HepG2 (cell line): ENCODE data around the gene PSMD3. TPM values are rescaled to one million over a fixed set of nuclear protein-coding genes. Genes with fewer than 3 reads are reported as not detected.

Source experiments
- BRCA1 ChIP-seq: sonication (generic); formaldehyde crosslinking; IDR thresholded peaks from 2 replicates; pipeline ENCODE4 v1.4.0; 2020; ENCODE audit warnings: missing genetic modification reagents
- FOXP1 ChIP-seq, 2 experiments: fragments of 450-650 bp in 1 of 2; IDR thresholded peaks; 2 replicates each; pipeline ENCODE4 v1.6.1; 2017 to 2018; ENCODE audit warnings: antibody characterized with exemption in 1 of 2
- HDAC2 ChIP-seq: sonication (generic); formaldehyde crosslinking; IDR thresholded peaks from 2 replicates; pipeline ENCODE4 v1.4.0; 2020; ENCODE audit warnings: missing genetic modification reagents
- KLF9 ChIP-seq: IDR thresholded peaks from 2 replicates; pipeline ENCODE4 v1.6.1; 2016; ENCODE audit warnings: low read depth
- MIXL1 ChIP-seq: IDR thresholded peaks from 2 replicates; pipeline ENCODE4 v1.6.1; 2016
- NFE2L2 ChIP-seq: fragments of 150-350 bp; IDR thresholded peaks from 2 replicates; pipeline ENCODE4 v1.6.1; 2014; ENCODE audit warnings: low read length
- PHF8 ChIP-seq: sonication (generic); formaldehyde crosslinking; IDR thresholded peaks from 2 replicates; pipeline ENCODE4 v1.5.0; 2020; ENCODE audit warnings: missing genetic modification reagents
- RFX3 ChIP-seq: IDR thresholded peaks from 2 replicates; pipeline ENCODE4 v1.6.1; 2016; ENCODE audit warnings: missing biosample characterization, missing genetic modification reagents
- SAFB2 ChIP-seq: sonication (generic); formaldehyde crosslinking; IDR thresholded peaks from 2 replicates; pipeline ENCODE4 v1.5.1; 2020; ENCODE audit warnings: missing genetic modification reagents, low read depth, mild to moderate bottlenecking, borderline replicate concordance
- SNAI1 ChIP-seq: sonication (generic); formaldehyde crosslinking; IDR thresholded peaks from 2 replicates; pipeline ENCODE4 v1.5.0; 2020; ENCODE audit warnings: mild to moderate bottlenecking, missing genetic modification reagents, borderline replicate concordance
- SNAPC2 ChIP-seq: sonication (generic); formaldehyde crosslinking; IDR thresholded peaks from 2 replicates; pipeline ENCODE4 v1.8.1; 2022; ENCODE audit warnings: mild to moderate bottlenecking, missing genetic modification reagents
- XBP1 ChIP-seq: sonication (generic); formaldehyde crosslinking; IDR thresholded peaks from 2 replicates; pipeline ENCODE4 v1.5.0; 2020; ENCODE audit warnings: missing genetic modification reagents
- ZC3H13 ChIP-seq: sonication (generic); formaldehyde crosslinking; IDR thresholded peaks from 2 replicates; pipeline ENCODE4 v1.8.1; 2023; ENCODE audit warnings: mild to moderate bottlenecking, missing genetic modification reagents, moderate library complexity
- ZNF10 ChIP-seq: sonication (generic); formaldehyde crosslinking; IDR thresholded peaks from 2 replicates; pipeline ENCODE4 v1.4.0; 2020; ENCODE audit warnings: mild to moderate bottlenecking, low read depth, missing genetic modification reagents, borderline replicate concordance
- ZNF317 ChIP-seq: sonication (generic); formaldehyde crosslinking; IDR thresholded peaks from 2 replicates; pipeline ENCODE4 v1.5.0; 2020; ENCODE audit warnings: mild to moderate bottlenecking, missing genetic modification reagents
- ZNF382 ChIP-seq: sonication (generic); formaldehyde crosslinking; IDR thresholded peaks from 2 replicates; pipeline ENCODE4 v1.5.0; 2020; ENCODE audit warnings: missing genetic modification reagents, mild to moderate bottlenecking, borderline replicate concordance
- ZNF543 ChIP-seq: sonication (generic); formaldehyde crosslinking; IDR thresholded peaks from 2 replicates; pipeline ENCODE4 v1.4.0; 2020; ENCODE audit warnings: mild to moderate bottlenecking, missing genetic modification reagents
- ZNF546 ChIP-seq: sonication (generic); formaldehyde crosslinking; conservative IDR thresholded peaks from 2 replicates; pipeline ENCODE4 v1.8.1; 2023; ENCODE audit warnings: mild to moderate bottlenecking, missing genetic modification reagents
- ZNF629 ChIP-seq: sonication (generic); formaldehyde crosslinking; conservative IDR thresholded peaks from 2 replicates; pipeline ENCODE4 v1.5.0; 2020; ENCODE audit warnings: missing genetic modification reagents
- ZNF766 ChIP-seq: sonication (generic); formaldehyde crosslinking; IDR thresholded peaks from 2 replicates; pipeline ENCODE4 v1.5.0; 2020; ENCODE audit warnings: missing genetic modification reagents, borderline replicate concordance
- ZSCAN12 ChIP-seq: sonication (generic); formaldehyde crosslinking; IDR thresholded peaks from 2 replicates; pipeline ENCODE4 v1.9.0; 2021; ENCODE audit warnings: mild to moderate bottlenecking, missing genetic modification reagents
- polyA plus RNA-seq, 8 experiments: library from polyadenylated mRNA; depleted of rRNA in 3 of 8; stranded (reverse) in 7 of 8; unstranded in 1 of 8; fragments of >200 nt; fragmentation: Illumina TruSeq in 4 of 8; extraction: Trizol in 4 of 8; gene quantifications; 2 replicates each; pipeline versions ENCODE4 v1.2.1 to v1.2.3, GENCODE V29; 2011 to 2016; ENCODE audit warnings: low read depth in 4 of 8, missing spikeins in 1 of 8, mixed read lengths in 1 of 8; ENCODE audit not compliant: insufficient read depth in 1 of 8
- total RNA-seq, 5 experiments: library from RNA; depleted of rRNA; stranded (reverse); fragments of >200 nt; fragmentation: Illumina TruSeq; extraction: Trizol; gene quantifications; 2 replicates each; pipeline ENCODE4 v1.2.3, GENCODE V29; 2016; ENCODE audit warnings: low read depth in 1 of 5
- TF ChIP-seq, protein P1 (sequence below), 2 experiments: sonication (generic) in 1 of 2; formaldehyde crosslinking in 1 of 2; IDR thresholded peaks; 2 replicates each; pipeline versions ENCODE4 v1.5.1 to v1.6.1; 2011 to 2020; ENCODE audit warnings: borderline replicate concordance in 1 of 2, low read depth in 1 of 2, low read length in 1 of 2, mild to moderate bottlenecking in 1 of 2, missing genetic modification reagents in 1 of 2, moderate library complexity in 1 of 2
- TF ChIP-seq, protein P2 (sequence below), 2 experiments: sonication (generic) in 1 of 2; formaldehyde crosslinking in 1 of 2; IDR thresholded peaks; 2 replicates each; pipeline versions ENCODE4 v1.4.0 to v1.6.1; 2018 to 2020; ENCODE audit warnings: missing genetic modification reagents in 2 of 2, borderline replicate concordance in 1 of 2, low read depth in 1 of 2, mild to moderate bottlenecking in 1 of 2, missing biosample characterization in 1 of 2
- TF ChIP-seq, protein P3 (sequence below): IDR thresholded peaks from 2 replicates; pipeline ENCODE4 v1.6.1; 2016; ENCODE audit warnings: missing biosample characterization, missing genetic modification reagents, low read depth

Gene PSMD3
- total and polyA plus RNA-seq, 2 of the 13 experiments (the other 11 are each of a cell fraction or from before 2014, with no cell fraction given): 97.4 to 146 TPM

DNA sequence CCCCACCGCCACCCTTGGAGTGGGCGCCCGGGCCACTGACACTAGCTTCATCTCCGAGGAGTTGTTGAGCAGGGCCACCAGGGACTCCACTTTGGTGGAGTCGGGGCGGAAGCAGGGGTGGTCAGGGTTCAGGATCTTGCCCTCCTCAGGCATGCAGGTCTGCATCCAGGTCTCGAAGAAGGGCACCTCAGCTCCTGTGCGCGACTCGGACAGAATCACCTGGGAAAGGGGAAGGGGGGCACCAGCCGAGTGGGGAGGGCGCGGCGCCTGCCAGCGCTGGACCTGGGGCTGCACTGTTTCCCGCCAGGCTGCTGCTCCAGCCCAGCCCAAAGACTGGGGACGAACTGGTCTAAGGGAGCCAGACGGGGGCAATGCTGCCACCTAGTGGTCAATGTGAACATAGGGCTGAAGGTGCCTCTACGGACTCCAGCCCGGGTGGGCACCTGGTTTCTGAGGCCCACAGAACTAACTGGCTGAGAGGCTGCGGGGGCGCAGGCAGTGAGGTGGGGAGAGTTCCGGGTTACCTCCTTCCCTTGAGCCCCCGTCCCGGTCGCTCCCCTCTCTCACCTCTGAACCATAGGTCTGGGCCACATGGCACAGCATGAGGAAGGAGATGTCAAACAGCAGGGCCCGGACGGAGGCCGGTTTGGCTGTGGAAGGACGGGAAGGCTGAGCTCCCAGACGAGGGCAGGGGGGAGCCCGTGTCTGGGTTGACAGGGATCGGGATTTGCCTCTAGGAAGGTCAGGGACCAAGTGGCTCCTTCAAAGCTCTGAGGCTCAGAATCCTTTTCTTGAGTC lies 46.4 kb downstream of the PSMD3 start (continued):
- TF ChIP-seq, protein P1, sequence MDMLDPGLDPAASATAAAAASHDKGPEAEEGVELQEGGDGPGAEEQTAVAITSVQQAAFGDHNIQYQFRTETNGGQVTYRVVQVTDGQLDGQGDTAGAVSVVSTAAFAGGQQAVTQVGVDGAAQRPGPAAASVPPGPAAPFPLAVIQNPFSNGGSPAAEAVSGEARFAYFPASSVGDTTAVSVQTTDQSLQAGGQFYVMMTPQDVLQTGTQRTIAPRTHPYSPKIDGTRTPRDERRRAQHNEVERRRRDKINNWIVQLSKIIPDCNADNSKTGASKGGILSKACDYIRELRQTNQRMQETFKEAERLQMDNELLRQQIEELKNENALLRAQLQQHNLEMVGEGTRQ (IDR thresholded peaks at IDR 0.05; ENCODE audit: low read depth, low read length): no peak
- TF ChIP-seq, protein P1 (CRISPR knock-in tag; IDR thresholded peaks at IDR 0.05; ENCODE audit: borderline replicate concordance): no peak
- TF ChIP-seq MIXL1 (CRISPR knock-in tag) (no peak), XBP1 (no peak), BRCA1 (no peak), ZNF382 (no peak), ZNF543 (CRISPR knock-in tag) (no peak), ZC3H13 (no peak), SNAI1 (CRISPR knock-in tag) (no peak), RFX3 (no peak), FOXP1 (IDR thresholded peaks at IDR 0.05) (no peak), FOXP1 (CRISPR knock-in tag; IDR thresholded peaks at IDR 0.05) (no peak), ZNF546 (CRISPR knock-in tag) (no peak), ZNF10 (no peak), PHF8 (CRISPR knock-in tag) (no peak), ZNF629 (no peak), NFE2L2 (no peak), SNAPC2 (no peak), ZSCAN12 (CRISPR knock-in tag) (no peak), ZNF766 (CRISPR knock-in tag) (no peak), KLF9 (CRISPR knock-in tag) (no peak), HDAC2 (no peak), ZNF317 (CRISPR knock-in tag) (no peak), SAFB2 (CRISPR knock-in tag) (0 out of 2 replicates have a peak, but pooled peaks have one; percentile 23)
- TF ChIP-seq, protein P2, sequence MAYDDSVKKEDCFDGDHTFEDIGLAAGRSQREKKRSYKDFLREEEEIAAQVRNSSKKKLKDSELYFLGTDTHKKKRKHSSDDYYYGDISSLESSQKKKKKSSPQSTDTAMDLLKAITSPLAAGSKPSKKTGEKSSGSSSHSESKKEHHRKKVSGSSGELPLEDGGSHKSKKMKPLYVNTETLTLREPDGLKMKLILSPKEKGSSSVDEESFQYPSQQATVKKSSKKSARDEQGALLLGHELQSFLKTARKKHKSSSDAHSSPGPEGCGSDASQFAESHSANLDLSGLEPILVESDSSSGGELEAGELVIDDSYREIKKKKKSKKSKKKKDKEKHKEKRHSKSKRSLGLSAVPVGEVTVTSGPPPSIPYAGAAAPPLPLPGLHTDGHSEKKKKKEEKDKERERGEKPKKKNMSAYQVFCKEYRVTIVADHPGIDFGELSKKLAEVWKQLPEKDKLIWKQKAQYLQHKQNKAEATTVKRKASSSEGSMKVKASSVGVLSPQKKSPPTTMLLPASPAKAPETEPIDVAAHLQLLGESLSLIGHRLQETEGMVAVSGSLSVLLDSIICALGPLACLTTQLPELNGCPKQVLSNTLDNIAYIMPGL (CRISPR knock-in tag; IDR thresholded peaks at IDR 0.05; ENCODE audit: borderline replicate concordance in 1 of 2, low read depth in 1 of 2): peak; percentile 24 to 68; a peak in 1 of 4 replicates
- TF ChIP-seq, protein P3, sequence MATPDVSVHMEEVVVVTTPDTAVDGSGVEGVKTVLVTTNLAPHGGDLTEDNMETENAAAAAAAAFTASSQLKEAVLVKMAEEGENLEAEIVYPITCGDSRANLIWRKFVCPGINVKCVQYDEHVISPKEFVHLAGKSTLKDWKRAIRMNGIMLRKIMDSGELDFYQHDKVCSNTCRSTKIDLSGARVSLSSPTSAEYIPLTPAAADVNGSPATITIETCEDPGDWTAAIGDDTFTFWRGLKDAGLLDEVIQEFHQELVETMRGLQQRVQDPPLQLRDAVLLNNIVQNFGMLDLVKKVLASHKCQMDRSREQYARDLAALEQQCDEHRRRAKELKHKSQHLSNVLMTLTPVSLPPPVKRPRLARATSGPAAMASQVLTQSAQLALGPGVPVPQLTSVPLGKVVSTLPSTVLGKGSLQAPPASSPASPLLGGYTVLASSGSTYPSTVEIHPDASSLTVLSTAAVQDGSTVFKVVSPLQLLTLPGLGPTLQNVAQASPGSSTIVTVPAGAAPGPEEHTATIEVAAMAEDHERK (CRISPR knock-in tag): no peak
